GM18499 (cell line): ENCODE results near the gene PSMD7.
"Not testable (repeated sequence)": the region's sequence is repeated elsewhere in the genome, so short reads cannot be mapped to it uniquely, and the experiment has no call there.

Experiments used
- ATAC-seq: cut with Tn5 transposase; IDR thresholded peaks from one replicate; pipeline ENCODE4 v1.9.1; 2021; ENCODE audit warnings: moderate number of reproducible peaks; ENCODE audit not compliant: insufficient read depth, unreplicated experiment

The PSMD7 gene

DNA sequence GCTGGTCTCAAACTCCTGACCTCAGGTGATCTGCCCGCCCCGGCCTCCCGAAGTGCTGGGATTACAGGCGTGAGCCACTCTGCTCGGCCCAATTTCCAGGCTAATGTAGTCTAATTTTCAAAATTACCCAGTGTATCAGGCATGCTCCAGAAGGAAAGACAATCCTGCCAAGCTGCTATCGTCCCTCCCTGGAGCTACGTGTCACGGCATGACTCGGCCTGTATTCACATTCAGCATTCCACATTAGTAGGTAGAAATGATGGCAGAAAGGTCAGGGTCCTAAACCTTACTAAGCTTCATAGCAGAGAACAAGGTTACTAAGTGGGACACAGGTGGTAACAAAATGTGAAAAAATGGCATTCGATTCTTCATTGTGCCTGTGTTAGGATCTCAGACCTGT lies 42.6 kb downstream of the PSMD7 start:
- ATAC-seq, result not testable (repeated sequence)

DNA sequence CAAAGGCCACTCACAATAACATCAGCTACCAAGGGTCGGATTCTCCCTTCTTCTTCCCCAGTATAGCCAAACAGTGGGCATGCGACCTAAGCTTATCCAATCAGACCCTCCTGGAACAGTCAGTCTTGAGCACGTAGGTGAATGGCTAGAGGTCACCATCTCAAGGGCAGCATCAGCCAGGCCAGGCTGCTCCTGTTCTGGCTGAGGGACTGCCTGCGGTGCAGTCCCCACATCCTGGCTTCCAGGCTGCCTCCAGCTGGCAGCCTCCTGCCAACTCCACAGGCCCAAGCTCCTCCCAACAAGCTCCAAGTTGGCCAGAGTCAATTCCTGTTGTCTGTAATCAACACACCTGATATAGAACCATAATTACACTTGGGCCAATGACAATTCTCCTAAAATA lies 56.4 kb downstream of the PSMD7 start:
- not testable (repeated sequence) for ATAC-seq
